NCI-H1436 treated with DMSO at 0.1 percent for 48 hours (cell line): ENCODE results near the gene GAREM2.

Experiments
- DNase-seq: peaks from one replicate; lab custom pipeline; 2025; lab: John Stamatoyannopoulos, UW

GAREM2 gene

DNA sequence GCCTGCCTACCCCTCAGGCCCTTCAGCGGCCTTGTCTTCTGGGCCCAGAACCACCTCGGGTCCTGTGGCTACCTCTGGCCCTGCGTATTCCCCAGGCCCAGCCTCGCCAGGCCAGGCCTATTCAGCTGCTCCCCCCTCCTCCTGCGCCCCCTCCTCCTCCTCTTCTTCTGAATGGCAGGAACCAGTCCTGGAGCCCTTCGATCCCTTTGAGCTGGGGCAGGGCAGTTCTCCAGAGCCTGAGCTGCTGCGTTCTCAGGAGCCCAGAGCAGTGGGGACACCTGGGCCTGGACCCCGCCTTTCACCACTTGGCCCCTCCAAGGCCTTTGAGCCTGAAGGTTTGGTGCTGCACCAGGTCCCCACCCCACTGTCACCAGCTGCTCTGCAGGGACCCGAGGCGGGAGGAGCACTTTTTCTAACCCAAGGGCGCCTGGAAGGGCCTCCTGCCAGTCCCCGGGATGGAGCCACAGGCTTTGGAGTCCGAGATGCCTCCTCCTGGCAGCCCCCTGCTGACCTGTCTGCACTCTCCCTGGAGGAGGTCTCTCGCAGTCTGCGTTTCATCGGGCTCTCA, 14.7 kb downstream of the GAREM2 start:
- no peak for DNase-seq

DNA sequence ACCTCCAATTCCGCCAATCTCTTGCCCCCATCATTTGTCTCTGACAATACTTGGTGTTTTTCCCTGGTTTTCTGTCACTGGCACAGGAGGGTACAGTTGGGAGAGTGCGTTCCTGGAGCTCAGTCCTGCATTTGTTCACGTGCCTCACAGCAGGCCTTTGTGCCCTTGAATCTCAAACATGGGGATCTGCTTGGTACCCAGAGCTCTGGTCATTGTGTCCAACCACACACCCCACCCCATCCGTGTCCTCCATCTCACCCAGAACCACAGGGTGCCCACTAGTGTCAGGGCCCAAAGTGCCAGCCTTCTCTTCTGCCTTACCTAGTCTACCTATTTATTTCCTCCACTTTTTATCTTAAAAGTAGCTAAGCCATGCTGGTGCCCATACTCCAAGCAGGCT, 16.2 kb downstream of the GAREM2 start:
- DNase-seq: no peak

DNA sequence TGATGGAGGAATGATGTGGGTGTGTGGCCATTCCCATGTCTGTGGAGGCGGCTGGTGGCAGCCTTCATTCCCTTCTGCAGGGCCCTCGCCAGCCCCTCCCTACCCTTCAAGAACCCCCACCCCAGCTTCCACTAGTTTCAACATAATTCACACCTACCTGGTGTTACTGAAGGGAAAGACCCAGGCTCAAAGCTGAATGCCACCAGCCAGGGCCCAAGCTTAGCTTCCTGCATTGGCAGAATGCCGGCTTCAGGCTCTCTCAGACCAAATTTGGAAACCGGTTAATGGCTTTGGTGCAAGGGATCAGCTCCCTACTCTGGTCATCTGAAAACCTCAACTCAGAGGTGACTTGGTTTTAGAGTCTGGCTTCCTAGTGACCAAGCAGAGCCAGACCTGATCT, 16.9 kb downstream of the GAREM2 start:
- DNase-seq: no peak

DNA sequence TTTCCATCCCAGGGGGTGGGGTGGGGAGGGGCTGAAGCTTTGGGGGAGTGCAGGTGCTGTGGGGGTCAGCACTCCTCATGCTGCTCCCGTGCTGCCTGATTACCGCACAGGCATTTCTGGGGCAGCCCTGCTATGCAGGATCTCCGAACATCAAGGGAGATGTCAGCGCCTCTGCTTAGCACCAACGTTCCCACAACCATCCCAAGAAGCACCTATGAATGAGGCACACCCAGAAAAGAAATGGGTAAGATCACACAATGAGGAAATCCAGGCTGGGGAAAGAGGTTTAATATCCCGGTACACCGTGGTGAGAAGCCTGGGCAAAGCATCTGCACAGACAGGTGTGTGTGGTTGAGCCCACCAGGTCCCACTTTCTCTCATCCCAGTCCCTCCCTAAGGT, 17.5 kb downstream of the GAREM2 start:
- no peak for DNase-seq

DNA sequence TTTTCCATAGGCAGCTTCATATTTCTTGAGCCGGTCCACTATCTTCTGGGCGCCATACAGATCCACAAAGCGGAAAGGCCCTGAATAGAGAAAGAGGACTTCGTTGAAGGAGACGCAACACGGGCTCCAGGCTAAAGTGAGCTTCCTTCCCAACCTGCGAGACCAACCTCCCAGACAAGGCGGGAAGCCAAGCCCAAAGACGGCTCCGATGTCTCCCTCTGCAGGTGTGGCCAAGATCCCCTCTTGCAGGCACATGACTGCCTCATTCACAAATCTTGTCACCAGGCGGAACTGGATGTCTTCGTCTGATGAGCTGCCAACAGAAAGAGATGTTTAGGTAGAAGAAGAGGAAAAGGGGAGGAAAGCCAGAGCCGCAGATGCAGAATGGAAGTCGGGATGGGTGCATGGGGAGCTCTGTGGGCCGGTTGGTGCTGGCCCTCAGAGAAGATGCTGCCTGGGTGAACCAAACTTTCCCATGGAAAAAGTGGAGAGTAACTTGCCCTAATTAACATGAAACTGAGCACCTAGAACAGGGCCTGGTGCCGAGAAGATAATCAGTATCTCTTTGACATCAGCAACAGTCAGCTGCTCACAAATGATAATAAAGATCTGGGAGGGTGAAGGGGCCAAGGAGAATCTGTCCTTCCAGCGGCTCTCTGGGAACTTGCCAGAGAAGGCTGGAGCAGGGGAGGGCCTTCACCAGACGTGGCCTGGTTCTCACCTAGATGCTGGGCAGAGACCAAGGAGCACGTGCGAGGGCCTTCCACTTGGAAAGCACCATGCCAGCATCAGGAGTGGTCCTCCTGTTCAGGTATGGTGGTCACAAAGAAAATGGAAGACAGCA, 18.6 kb downstream of the GAREM2 start:
- DNase-seq: no peak

DNA sequence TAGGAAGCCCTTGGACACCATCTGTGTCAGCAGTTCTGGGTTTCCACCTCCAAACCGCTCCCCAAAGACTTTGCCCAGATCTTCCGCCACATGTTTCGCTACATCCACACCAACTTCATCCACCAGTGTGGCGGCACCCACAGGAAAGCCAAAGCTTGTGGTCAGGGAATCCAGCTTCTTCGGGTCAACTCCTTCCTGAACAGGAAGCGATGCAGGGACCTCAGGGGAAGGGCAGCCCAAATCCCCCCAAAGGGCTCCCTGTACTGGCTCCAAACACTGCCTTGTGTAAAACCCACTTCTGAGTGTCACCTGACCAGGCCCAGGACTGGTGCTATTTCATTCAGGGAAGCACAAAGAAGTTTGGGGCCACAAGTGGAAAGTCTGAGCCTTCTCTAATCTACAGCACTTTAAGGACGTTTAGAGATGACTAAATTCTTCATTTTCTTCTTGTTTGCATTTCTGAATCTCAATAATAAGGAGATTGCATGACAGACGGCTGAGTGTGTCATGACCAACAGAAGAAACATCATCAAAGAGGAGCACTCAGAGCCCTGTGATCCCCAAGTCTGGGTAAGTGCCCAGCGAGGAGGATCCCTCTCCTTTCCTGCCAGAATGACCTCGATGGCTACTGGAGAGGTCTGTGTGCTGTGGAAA, 20.8 kb downstream of the GAREM2 start:
- no peak for DNase-seq

DNA sequence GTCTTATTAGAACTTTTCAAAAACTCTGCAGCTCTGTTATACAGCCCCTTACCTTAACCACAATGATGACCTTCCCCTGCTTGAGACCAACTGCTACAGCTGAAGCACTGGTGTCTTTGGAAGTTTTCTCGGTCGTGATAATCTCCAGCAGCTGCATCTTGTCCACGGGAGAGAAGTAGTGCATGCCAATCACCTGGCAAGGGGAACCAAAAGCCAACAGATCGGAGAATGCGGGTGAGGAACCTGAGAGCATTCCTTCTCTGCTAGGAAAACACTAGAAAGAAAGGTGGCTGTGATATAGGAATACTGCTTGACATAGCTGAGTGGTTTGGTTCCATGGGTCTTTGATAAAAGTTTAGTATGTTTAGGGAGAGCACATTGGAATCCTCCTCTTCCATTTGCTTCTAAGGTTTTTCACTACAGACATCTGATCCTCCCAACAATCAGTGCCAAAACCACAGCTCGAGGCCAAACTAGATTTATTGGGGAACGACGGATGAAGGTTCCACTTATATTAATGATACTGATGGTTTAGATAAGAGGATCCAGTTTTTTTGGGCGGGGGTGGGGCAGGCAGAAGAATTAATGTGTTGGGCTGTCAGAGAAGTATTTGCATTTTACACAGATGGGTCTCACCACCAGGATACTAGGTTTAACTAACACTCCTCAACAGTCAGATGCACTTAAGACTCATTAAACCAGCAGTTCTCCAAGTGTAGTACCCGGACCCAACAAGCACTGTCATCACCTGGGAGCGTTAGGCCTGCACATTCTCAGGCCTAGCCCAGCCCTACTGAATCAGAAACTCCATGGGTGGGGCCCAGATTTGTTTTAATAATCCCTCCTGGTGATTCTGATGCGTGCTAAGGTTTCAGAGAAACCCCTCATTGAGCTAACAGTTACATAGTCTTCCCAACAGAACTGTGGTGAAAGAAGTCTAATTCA, 22.4 kb downstream of the GAREM2 start:
- no peak for DNase-seq

DNA sequence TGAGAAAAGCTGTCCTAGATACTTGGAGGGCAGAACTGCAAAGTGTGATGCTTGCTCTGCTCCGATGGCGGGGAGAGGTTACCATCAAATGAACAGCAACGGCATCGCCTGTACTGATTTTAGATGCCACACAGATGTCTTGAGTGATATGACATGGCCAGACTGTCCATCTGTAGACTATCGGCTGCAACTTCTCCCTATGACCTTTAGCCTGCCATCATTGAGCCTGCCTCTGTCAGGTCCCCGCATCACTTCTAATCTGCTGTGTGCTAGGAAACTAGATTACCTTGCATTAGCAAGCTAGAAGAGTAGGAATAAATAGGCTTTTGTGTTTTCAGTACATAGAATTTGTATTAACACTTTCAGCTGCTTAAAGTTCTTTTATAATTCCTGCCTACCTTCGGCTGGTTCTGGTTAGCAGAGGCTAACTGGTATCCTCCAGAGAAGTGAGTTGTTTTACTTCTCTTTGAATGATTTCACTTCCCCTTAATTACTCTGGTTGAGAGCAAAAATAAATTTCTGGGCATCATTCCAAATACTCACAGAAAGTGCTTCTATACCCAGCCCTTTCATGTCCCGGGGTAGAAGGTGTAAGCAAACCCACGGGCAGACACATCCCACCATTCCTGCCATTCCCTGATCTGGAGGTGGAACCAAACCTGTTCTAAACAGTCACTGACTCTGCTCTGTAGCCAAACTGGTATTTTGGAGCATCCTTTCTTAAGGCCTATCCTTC, 24.0 kb downstream of the GAREM2 start:
- DNase-seq: no peak

DNA sequence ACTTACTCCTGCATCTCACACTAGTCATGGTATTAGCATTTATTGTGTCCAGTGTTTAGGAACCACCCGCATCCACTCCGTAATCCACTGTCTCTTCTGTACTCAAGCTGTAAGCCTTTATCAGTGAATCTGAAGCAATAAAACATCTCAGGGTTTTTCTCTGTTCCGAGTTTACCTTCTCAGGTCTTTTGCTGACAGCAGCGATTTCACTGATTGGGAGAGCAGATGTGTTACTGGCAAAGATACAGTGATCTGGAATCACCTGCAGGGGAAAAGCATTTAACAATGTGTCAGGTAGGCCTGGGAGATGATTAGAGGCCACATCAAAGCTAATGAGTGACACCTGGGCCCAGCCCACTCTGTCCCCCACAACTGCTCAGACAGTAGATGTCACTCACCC, 24.6 kb downstream of the GAREM2 start:
- DNase-seq: no peak

DNA sequence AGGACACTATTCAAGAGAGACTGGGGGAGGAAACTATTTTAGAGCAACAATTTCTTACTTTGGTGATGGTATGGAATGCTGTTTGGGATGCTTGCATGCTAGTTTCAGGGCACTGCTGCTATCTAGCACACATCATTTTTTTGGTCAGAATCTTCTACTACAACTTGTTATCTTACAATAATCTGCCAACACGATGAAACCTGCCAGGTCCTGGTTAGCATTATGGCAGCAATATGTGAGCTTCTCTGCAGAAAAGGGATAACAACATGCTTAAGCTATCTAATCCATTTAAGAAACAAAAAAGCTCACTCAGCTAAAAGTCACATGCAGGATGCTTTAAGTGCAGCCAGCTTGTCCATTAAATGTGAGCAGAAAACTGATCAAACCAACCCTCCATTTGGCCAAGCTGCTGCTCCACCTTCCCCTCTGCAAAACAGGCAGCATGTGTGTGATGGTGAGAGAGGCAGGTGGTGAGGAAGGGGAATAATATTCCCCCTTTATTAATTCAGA, 30.1 kb downstream of the GAREM2 start:
- DNase-seq: no peak

DNA sequence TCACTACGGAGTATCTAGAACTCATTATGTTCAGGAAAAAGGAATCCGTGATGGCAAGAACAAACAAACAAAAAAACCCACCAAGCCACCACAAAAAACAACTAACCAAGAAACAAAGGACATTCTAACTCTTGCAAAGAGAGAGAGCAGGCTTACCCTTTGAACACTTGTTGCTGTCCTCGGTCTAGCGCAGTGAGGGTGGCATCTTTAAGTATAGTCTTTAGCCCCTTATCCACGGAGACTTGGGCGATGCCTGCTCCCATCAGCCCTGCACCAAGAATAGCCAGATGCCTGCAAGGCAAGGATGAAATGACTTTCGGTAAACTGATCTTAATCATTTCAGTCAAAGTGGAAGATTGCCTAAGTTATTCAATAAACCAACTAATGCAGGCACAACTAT, 31.0 kb downstream of the GAREM2 start:
- no peak for DNase-seq

DNA sequence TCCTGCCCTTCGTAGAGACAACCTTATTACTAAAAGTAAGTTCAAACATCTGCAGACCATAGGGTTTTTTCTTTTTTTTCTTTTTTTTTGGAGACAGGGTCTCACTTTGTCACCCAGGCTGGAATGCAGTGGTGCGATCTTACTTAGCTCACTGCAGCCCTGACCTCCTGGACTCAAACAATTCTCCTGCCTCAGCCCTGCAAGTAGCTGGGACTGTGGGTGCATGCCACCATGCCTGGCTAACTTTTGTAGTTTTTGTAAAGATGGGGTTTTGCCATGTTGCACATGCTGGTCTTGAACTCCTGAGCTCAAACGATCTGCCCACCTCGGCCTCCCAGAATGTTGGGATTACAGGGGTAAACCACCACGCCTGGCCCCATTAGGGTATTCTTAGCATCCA, 39.1 kb downstream of the GAREM2 start:
- no peak for DNase-seq

DNA sequence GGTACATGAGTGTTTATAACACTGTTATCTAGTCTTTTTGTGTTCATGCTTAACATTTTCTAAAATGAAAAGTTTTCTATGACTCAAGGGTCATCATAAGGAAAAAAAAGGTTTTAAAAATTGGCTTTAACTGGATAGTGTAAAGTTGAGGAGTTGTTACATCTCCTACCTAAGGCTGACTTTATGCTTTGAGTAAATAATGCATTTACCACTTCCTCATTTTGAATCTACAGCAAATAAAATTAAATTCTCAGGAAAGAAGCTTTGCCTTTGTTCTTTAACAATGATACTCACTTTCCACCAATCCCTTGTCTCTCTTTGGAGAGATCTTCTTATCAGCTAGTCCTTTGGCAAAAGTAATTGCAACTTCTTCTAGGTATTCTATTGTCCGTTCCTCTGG, 41.9 kb downstream of the GAREM2 start:
- no peak for DNase-seq

DNA sequence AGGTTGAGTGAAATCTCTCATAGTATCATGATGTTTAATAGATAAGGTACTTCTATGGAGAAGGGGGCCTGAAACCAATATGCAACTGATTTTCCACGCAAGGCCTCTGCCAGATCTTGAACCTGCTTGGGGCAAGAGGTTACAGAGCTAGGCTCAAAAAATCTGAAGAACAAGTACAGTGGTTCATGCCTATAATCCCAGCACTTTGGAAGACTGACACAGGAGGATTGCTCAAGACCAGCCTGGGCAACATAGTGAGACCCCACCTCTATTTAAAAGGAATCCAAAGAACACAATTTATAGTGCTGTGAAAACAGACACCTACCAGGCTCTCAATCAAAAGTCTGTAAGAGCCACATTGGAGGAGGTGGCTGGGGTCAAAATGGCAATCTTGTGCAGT, 42.9 kb downstream of the GAREM2 start:
- DNase-seq: no peak

DNA sequence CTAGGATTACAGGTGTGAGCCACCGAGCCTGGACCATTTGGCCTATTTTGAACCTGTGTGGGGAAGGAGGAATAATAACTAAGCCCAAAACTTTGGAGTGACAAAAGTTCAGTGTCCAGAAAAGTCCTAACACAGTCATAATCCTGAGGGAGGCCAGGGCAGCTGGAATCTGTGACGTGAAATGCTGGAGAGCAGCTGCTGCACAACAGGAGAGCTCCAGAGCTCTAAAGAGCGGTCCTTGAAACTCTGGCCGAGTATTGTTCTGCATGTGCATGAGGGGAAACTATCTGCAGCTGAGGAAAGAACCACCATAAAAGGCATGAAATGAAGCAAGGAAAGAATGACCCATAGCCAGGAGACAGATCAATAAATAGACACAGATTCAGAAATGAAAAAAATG, 43.7 kb downstream of the GAREM2 start:
- no peak for DNase-seq

DNA sequence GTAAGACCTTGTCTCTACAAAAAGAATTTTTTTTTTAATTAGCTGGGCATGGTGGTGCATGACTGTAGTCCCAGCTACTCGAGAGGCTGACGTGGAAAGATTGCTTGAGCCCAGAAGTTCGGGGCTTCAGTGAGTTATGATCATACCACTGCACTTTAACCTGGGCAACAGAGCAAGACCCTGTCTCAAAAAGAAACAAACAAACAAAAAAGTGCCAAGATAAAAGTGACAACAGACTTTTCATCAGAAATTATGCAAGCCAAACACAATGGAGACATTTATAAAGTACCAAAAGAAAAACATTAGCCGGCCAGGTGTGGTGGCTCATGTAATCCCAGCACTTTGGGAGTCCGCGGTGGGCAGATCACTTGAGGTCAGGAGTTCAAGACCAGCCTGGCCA, 44.8 kb downstream of the GAREM2 start:
- DNase-seq: no peak

DNA sequence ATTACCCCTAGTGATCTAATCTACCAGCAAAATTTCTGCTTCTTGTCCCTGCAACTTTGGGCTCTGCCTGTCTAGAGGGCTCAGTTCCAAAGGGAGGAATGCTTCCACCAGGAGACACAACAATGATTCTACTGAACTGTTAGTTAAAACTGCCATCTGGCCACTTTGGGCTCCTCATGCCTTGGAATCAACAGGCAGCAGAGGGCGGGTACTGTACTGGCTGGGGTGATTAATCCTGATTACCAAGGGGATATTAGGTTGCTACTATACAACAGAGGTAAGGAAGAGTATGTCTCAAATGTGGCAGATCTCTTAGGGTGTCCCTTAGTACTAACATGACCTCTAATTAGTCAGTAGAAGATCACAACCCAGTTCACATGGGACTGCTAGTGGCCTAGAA, 50.1 kb downstream of the GAREM2 start:
- no peak for DNase-seq

DNA sequence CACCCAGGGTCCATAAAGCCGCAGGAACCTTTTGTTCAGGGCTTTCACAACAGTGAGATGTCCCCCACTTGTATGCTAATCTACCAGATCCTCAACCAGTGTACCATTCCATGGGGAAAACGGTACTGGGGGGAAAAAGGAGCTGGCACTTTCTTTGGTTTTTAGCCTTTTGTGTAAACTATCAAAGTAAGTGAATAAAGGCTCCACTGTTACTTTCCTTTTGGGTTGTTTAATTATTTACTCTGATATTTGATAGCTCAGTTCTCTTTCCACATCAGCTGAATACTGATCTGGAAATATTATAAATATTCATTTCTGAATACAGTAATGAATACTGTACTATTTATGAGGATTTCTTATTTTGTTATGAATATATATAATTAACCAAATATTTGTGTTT, 51.2 kb downstream of the GAREM2 start:
- DNase-seq: no peak

DNA sequence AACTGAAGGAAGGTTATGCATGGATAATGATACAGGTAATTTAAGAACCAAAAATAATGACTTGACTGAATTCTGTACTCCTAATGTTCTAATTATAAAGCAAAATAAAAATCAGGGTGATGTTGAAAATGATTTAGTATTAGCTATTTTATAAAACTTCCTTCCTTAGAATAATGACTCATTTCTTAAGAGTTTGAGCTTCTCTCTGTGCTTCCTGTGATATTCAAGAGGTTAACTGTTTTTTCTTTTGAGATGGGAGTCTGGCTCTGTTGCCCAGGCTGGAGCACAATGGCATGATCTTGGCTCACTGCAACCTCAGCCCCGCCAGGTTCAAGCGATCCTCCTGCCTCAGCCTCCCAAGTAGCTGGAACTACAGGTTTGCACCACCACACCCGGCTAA, 56.7 kb downstream of the GAREM2 start:
- DNase-seq: no peak

DNA sequence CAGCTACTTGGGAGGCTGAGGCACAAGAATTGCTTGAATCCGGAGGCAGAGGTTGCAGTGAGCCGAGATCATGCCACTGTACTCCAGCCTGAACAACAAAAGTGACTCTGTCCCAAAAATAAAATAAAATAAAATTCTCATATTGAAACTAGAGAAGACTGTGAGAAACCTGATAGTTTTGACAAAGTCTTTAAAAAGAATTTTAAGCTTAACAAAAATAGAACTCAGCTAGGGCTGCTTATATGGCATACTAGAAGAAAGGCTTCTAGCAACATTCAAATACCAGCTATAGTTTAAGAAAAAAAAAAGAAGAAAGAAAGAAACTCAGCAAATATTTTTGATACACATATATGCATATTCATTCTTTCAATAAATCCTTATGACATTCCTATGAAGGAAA, 57.9 kb downstream of the GAREM2 start:
- no peak for DNase-seq

DNA sequence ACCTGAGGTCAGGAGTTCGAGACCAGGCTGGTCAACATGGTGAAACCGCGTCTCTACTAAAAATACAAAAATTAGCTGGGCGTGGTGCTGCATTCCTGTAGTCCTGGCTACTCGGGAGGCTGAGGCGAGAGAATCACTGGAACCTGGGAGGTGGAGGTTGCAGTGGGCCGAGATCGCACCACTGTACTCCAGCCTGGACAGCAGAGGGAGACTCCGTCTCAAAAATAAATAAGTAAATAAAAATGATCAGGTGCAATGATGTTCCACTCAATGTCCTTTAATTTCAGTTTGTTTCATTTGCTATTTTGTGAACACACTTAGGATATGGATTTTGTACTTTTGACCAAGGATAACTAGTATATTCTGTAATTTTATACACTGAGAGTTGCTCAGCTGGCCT, 62.2 kb downstream of the GAREM2 start:
- no peak for DNase-seq
